Erythroblast (primary cell): ENCODE results near the gene HIGD1A.

Experiments used
- DNase-seq, 2 experiments: peaks; one replicate each; lab custom pipeline; 2025; lab: John Stamatoyannopoulos, UW
- GATA1 ChIP-seq: IDR thresholded peaks from 2 replicates; pipeline ENCODE4 v1.6.1; 2011; ENCODE audit warnings: low read depth, mild to moderate bottlenecking, control low read depth, low read length, moderate library complexity
- POLR2A ChIP-seq: IDR thresholded peaks from 2 replicates; pipeline ENCODE4 v1.6.1; 2011; ENCODE audit warnings: mild to moderate bottlenecking, low read length

Gene HIGD1A

DNA sequence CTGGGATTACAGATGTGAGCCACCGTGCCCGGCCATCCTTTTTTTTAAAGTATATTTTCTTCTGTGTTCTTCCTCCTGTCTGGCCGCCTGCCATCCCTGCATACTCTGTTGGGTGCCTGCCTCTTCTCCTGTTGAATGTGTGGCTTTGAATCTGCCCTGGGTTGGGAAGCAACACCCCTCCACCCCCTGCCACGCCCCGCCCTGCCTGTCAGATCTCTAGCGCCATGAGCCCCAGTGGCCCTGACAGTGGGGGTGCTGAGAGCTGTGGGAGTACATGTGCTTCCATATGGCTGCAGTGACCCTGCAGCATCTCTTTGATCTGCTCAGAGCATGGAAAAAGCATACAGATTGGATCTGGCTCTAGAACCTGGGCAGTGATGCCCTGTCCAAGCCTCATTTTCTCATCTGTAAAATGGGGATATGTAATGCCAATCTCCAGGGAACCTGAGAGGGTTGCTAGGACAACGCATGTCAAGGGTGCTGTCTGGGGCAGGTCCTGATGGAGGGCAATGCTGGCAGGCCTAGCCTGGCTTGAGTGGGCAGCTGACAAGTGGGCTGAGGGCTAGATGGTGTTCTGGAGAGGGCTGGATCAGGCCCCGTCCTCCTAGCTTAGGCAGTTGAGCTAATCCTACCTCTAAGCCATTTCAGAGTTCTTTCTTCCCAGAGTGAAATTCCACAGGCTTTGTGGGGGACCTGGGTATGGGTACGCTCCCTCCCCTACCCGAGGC is 55.1 kb downstream of the HIGD1A start:
- DNase-seq = no peak
- TF ChIP-seq POLR2A = no peak
- TF ChIP-seq GATA1 = no peak

DNA sequence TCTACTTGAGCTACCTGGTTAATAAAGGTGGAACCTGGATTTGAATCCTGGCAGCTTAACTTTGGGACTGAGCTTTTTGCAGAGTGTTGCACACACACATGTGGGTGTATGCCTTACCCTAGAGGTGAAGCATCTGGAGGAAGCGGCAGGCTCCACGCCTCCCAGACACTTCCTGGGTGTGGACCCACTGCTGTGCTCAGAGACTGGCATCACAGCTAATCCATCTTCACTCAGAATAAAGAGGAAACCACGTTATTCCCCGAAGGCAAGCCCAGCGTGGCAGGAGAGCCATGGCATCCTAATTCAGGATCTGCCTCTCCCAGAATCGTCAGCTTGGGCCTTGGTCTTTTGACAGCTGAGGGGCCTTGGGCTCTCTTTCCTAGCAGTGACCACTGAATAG is 56.7 kb downstream of the HIGD1A start:
- no peak for DNase-seq
- TF ChIP-seq GATA1 = no peak
- TF ChIP-seq POLR2A = no peak

DNA sequence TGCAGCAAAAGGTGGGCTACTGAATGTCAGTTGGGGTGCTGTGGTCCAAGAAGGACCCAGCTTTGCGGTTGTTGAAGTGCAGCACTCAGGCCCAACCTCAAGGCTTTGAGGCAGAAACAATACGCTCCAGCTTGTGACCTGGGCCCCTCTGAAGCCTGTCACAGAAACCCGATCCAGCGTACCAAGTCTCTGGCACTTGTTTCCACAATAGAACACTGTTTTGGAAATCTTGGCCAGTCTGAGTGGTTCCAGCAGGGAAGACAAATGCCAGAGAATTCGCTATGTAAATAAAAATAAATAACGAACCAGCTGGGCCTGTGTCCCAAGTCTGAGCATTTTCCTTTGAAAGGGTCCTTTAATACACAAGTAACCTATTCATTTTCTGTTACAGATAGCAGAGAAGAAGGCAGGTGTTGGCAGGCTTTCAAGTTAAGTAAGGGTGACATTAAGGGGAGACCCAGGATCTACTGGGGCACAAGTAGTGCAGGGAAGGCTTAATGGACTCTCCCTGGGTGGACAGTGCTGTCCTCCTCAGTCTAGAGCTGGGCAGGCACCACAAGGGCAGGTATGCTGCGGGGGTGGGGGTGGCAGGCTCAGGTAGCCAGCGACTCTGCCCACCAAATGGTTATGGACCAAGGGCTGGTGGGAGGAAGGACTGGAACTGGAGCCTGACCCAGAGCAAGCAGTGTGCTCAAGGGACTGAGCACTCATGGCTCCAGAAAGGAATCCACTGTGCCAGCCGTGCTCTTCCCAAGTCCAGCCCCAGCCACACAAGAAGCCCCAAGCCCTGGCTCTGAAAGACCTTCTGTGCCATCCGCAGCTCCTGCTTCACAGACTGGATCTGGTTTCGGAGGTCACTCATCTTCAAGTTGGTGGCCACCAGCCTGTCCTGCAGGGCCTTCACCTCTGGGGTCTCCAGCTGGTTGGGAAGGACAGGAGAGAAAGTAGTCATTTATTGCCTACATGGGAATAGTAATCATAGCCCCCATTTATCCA is 57.5 kb downstream of the HIGD1A start:
- DNase-seq = no peak
- TF ChIP-seq POLR2A = no peak
- TF ChIP-seq GATA1 = no peak

DNA sequence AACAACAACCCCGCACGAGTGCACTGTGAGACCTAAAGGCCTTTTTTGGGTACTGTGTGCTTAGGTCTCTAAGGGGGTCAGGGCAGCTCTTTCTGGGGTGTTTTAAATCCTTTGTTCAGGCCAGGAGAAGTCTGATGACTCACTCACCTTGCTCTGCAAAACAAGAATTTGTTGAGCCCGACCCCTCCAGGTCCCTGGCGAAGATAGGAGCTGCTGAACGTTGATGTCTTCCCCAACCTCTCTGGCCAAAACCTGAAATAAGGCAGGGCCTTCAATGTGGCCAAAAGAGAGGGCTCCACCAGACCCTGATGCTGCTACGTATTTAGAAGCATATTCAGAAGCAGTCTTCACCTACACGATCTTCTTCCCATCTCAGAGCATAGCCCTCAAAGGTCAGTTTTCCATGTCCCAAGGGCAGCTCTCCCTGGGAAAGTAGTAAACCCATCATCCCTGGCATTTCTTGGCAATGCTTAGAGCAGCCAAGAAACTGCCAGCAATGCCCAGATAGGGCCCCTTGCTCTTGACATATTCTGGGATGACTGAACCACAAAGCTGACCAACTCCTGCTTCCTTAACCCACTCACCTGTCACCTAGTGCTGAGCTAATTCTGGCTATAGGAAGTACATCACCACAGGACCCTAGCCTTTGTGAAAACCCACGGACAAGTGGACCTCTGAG is 58.4 kb downstream of the HIGD1A start:
- TF ChIP-seq POLR2A (no peak), GATA1 (no peak)

DNA sequence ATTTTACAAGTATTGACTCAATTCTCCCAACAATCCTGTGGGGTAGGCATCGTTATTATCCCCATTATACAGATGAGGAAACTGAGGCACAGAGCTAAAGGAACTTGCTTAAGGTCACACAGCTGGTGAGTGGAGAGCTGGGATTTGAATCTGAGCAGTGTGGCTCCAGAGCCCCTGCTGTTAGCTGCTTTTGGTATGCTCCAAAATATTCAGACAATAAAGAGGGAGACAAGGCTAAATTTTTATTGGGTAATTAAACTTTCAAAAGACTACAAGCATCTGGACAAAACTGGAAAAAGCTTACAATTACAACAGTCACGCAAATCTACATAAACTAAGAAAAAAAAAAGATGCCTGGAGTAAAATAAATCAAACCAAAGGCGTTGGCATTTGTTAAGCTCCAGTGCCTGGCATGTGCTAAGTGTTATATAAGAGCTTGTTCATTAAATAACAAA is 59.0 kb downstream of the HIGD1A start:
- TF ChIP-seq GATA1 (no peak), POLR2A (no peak)
- DNase-seq = no peak

More for the DNA sequence above, 58.4 kb downstream of the HIGD1A start:
- DNase-seq = no peak

DNA sequence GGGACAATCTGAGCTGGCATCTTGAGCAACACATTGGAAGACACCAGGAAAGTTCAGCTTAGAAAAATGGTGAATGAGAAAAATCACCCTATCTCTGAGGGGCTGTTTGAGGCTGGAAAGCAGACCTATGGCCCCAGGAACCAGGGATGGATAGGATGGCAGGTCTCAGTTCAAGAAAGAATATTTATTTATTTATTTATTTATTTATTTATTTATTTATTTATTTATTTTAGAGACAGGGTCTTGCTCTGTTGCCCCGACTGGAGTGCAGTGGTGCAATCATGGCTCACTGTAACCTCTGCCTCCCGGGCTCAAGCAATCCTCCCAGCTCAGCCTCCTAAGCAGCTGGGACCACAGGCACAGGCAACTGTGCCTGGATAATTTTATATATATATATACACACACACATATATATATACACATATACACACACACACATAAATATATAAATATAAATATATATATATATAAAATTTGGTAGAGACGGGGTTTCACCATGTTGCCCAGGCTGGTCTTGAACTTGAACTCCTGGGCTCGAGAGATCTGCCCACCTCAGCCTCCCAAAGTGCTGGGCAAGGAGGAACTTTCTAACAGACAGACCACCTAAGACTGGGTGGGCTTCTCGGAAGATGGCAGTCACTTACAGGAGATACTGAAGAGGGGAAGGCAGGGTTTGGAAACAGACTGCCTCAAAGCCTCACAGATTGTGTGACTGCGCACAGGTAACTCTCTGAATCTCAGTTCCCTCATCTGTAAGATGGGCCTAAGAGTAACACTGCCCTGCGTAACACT is 60.9 kb downstream of the HIGD1A start:
- DNase-seq = no peak
- no peak for TF ChIP-seq POLR2A
- no peak for TF ChIP-seq GATA1

DNA sequence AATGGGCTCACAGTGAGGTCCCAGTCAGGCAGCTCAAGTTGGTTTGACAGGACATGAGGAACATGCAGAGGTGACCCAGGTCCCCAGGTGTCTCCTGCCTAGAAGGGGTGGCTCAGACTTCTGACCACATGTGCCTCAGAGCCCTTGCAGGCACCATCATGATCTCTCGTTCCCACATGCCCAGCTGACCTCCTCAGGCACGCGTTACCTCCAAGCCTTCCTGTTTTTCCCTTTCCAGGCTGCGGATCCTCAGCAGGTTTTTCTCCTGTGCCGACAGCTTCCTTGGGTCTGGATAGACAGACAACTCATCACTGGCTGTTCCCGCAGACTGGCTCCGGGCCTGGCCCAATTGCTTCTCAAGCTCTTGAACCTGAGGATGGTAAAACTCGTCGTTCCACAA is 61.6 kb downstream of the HIGD1A start:
- DNase-seq = no peak
- TF ChIP-seq POLR2A = no peak
- no peak for TF ChIP-seq GATA1

DNA sequence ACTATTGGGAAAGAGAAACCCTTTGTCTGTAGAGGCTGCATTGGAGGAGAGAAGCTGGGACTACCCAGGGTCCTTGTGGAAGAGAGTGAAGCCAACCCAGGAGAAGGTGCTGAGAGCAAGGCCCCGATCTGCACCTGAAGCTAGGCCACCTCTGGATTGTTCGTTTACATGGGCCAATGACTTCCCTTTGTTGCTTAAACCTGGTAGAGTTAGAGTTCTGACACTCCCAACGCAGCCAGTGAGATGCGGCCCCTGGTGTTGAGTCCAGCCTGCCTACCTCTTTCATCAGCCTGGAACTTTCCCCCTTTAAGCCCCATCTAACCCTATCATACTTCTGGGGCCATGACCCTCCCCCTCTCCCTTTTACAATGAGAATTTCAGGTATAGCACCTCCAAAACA is 62.0 kb downstream of the HIGD1A start:
- TF ChIP-seq GATA1 (no peak), POLR2A (no peak)
- no peak for DNase-seq

DNA sequence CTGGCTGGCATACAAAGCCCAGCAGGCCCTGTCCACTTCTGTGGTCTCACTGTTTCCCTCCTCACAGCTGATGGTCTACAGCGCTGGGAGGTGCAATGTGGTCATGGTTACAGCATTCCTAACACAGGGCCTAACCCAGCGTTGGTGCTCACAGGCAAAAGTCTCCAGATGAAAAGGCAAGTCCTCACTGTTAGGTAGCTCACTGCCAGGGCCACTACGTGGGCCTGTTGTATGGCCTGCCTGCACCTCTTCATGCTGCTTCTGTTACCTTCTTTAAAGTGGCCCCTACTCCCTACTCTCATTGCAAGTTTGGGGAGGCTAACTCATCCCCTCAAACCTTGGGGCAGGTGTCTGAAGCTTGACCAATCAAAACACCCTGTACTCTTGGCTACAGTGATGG is 62.5 kb downstream of the HIGD1A start:
- no peak for DNase-seq
- no peak for TF ChIP-seq GATA1
- TF ChIP-seq POLR2A = no peak

DNA sequence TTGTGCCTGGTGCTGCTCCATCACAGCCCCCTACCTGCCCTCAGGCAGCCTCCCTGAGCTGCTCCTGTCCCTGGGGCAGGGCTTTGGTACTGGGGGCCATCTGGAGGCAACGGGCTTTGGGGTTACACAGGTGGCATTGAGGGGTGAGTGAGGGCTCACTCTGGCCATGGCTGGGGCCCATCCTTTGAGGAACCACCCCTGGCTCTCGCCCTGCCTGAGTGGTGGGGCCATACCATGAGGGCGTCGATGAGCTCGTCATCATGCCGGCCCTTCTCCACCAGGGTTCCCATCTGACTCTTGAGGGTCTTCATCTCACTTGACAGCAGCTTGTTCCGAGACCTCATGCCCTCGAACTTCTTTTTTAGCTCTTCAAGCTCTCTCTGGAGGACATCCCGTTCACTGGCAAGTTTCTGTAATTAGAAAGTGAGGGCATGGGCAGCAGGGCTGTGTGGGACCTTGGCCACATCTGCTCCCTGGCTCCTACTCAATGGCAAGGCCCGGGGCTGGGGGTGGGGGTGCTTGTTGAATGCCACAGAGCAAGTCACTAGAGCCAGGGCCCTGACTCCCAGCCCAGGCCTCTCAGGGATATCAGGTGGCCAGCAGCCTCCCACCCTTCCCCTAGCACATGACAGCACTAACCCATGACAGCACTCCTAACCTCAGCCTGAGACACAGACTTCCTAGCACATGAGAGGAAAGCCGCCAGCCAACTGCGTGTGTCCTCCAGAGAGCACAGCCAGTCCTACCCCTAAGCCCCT is 64.7 kb downstream of the HIGD1A start:
- no peak for DNase-seq
- TF ChIP-seq GATA1 = no peak
- TF ChIP-seq POLR2A = no peak

DNA sequence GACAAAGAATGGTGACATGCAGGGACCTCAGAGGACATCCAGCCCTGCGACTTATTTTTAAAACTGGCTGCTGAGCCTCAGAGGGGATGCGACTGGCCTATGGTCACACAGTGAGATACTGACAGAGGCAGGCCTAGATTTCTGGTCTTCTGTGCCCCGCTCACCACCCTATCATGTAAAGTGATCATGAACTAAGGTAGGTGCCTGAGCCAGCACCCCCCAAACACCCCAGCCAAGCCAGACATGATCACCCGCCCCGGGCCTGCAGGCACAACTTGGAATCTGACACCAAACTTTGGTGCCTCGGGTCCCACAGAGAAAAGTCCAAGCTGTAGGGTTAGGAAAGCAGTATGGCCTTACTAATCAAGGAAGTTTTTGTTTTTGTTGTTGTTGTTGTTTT is 67.8 kb downstream of the HIGD1A start:
- no peak for DNase-seq

DNA sequence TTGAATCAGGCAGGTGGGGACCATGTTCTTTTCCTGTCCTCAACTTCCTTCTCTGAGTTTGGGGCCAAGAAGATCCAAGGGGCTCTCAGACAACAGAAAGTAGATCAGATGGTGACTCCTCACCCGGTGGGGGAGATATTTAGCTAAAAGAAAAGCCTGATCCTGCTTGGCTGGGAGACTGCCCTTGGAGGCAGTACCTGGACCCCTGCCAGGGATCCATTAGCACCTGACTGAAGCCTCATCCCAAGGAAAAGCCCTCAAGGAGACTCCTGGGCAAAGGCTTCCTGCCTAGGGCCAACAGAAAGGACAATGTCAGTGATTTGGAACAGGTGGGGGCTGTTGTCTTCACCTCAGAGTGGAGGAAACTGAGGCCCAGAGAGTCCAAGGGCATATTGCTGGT is 68.2 kb downstream of the HIGD1A start:
- no peak for DNase-seq
- TF ChIP-seq GATA1 (no peak), POLR2A (no peak)

More for the DNA sequence above, 67.8 kb downstream of the HIGD1A start:
- TF ChIP-seq GATA1 = no peak
- TF ChIP-seq POLR2A = no peak
